Body of pancreas (tissue), 4 donors: Measurements from ENCODE around the gene RPL35.

Experiments
- CTCF ChIP-seq, 7 experiments: fragments of 450-650 bp in 4 of 7; fragments of 200-600 bp in 3 of 7; sonication (generic) in 3 of 7; IDR thresholded peaks; one replicate each; pipeline ENCODE4 v1.5.1; 2016 to 2019; ENCODE audit warnings: antibody characterized with exemption in 7 of 7
- POLR2A ChIP-seq, 3 donors: fragments of 450-650 bp; IDR thresholded peaks; one replicate each; pipeline ENCODE4 v1.6.1; 2016; ENCODE audit warnings: antibody characterized with exemption in 3 of 3, mild to moderate bottlenecking in 2 of 3

DNA sequence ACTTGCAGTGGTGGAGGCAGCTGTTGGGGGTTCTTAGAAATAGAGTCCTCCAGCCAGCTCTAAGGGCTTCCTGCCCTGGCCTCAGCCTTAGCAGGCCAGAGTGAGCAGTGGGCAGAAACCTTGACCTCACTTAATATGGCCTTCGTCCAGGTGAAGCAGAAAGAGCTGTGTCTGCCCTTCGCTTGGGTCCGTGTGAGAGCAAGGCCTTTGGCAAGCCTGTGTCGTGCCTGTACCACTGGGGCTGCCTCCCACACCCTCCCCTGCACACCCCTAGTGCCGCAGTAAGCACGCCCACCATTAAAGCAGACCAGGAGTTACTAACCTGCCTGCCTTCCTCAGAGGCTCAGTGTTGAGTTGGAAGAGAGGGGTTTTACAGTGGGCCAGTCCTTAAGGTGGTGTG is 13.7 kb upstream of the RPL35 start:
- TF ChIP-seq POLR2A (IDR thresholded peaks at IDR 0.05) (no peak), CTCF (IDR thresholded peaks at IDR 0.05) (no peak)
